ENCODE measurements around the gene TTLL10.

TTLL10 gene

GRCh38 chr1:1236945-1237873 is 63.5 kb downstream of the TTLL10 start:
- TF ChIP-seq CTCF (IDR thresholded peaks at IDR 0.05): no peak
- peaks cover 4% of the 10 kb centered on the region for H3K9me3 Mint-ChIP-seq
- H3K4me3 Mint-ChIP-seq: no peak overlapping the region
- no peaks in the 10 kb centered on the region for H3K27me3 Mint-ChIP-seq (ENCODE audit: low read depth, poor library complexity)
- H3K27ac Mint-ChIP-seq: peak overlapping the region; percentile 74
- H3K36me3 Mint-ChIP-seq (ENCODE audit: low read depth): peaks cover 20% of the 10 kb centered on the region
- peaks cover 39% of the 10 kb centered on the region for H3K4me1 Mint-ChIP-seq
- DNase-seq: no peak

DNA sequence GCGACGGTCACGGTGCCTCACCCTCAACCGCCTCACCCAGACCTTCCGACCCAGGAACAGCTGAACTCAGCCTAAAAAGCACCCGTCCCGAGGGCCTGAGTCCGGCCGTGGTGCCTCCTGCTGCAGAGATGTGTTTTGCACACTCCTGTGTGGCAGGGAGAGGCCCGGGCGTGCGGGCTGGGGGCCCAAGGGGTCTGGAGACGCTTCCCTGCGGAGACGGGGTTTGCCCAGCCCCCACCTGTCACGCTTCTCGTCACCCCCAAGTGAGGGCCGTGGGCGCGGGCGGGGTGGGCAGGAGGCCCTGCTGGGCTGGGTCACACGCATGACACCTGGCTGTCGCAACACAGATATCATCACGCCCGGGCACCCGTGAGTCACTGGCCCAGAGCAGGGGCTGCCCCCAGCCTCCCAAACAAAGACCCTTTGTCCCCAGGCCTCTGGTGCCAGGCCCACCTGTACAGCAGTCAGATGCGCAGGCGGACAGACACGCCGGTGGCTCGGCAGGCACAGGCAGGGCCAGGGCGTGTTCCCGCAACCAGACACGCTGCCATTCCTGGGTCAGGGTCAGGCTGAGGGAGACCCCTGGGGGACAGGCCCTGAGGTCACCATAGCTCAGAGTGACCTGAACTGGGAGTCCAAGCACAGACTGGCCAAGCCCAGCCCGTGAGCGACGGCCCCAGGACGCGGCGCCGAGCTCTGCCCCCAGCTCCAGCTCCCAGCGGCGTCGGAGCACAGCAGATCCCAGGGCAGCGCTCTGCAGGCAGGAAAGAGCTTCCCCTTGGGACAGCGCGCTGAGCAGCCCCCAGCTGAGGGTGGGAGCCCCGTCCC is 64.4 kb downstream of the TTLL10 start:
- peaks cover 4% of the 10 kb centered on the region for H3K9me3 Mint-ChIP-seq
- no peak for TF ChIP-seq CTCF (IDR thresholded peaks at IDR 0.05)
- peaks cover 20% of the 10 kb centered on the region for H3K36me3 Mint-ChIP-seq (ENCODE audit: low read depth)
- no peak for DNase-seq
- H3K27me3 Mint-ChIP-seq (ENCODE audit: low read depth, poor library complexity): no peaks in the 10 kb centered on the region
- peaks cover 39% of the 10 kb centered on the region for H3K4me1 Mint-ChIP-seq
- H3K27ac Mint-ChIP-seq: no peak overlapping the region
- no peak overlapping the region for H3K4me3 Mint-ChIP-seq

DNA sequence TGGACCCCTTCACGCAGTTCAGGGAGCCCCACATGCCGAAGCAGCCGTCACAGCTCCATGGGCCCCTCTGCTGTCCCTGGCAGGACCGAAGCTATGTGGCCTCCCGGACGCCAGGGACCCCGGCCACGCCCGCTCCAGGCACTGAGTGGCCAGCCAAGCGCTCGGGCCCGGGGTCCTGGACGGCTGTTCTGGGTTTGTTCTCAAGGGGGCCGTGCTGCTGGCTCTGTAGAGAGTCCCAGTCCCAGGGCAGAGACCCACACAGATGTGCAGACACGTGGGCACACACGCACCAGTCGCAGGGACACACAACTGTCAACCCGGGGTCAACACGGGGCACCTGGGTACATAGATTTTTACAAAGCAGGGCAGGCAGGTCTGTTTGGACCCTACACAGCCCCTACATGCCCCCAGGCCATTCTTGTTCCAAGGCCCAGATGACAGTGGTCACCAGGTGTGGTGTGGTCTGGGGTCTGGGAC is 65.1 kb downstream of the TTLL10 start:
- TF ChIP-seq CTCF (IDR thresholded peaks at IDR 0.05): no peak
- no peak for DNase-seq
- Mint-ChIP-seq H3K9me3 (no peaks in the 10 kb centered on the region), H3K4me1 (peaks cover 33% of the 10 kb centered on the region), H3K36me3 (ENCODE audit: low read depth) (peaks cover 14% of the 10 kb centered on the region), H3K27ac (no peak overlapping the region), H3K4me3 (no peak overlapping the region), H3K27me3 (ENCODE audit: low read depth, poor library complexity) (no peaks in the 10 kb centered on the region)

GRCh38 chr1:1239227-1239613 is 65.5 kb downstream of the TTLL10 start:
- no peak for DNase-seq
- no peak overlapping the region for H3K27ac Mint-ChIP-seq
- no peak for TF ChIP-seq CTCF (IDR thresholded peaks at IDR 0.05)
- H3K4me3 Mint-ChIP-seq: no peak overlapping the region
- peaks cover 28% of the 10 kb centered on the region for H3K4me1 Mint-ChIP-seq
- no peaks in the 10 kb centered on the region for H3K9me3 Mint-ChIP-seq
- H3K27me3 Mint-ChIP-seq (ENCODE audit: low read depth, poor library complexity): no peaks in the 10 kb centered on the region
- H3K36me3 Mint-ChIP-seq (ENCODE audit: low read depth): peaks cover 10% of the 10 kb centered on the region

- no peak for TF ChIP-seq CTCF (IDR thresholded peaks at IDR 0.05)
- no peaks in the 10 kb centered on the region for H3K27me3 Mint-ChIP-seq (ENCODE audit: low read depth, poor library complexity)
- H3K4me1 Mint-ChIP-seq: peaks cover 22% of the 10 kb centered on the region
- no peak overlapping the region for H3K4me3 Mint-ChIP-seq
- peak; percentile 82 for DNase-seq
- peaks cover 4% of the 10 kb centered on the region for H3K36me3 Mint-ChIP-seq (ENCODE audit: low read depth)
- no peaks in the 10 kb centered on the region for H3K9me3 Mint-ChIP-seq
- H3K27ac Mint-ChIP-seq: no peak overlapping the region
Measured at GRCh38 chr1:1239614-1240347, 66.1 kb downstream of the TTLL10 start.

Measured in nephron progenitor cell (in vitro differentiated cells).